ENCODE measurements around the gene NGFR.

The NGFR gene

DNA sequence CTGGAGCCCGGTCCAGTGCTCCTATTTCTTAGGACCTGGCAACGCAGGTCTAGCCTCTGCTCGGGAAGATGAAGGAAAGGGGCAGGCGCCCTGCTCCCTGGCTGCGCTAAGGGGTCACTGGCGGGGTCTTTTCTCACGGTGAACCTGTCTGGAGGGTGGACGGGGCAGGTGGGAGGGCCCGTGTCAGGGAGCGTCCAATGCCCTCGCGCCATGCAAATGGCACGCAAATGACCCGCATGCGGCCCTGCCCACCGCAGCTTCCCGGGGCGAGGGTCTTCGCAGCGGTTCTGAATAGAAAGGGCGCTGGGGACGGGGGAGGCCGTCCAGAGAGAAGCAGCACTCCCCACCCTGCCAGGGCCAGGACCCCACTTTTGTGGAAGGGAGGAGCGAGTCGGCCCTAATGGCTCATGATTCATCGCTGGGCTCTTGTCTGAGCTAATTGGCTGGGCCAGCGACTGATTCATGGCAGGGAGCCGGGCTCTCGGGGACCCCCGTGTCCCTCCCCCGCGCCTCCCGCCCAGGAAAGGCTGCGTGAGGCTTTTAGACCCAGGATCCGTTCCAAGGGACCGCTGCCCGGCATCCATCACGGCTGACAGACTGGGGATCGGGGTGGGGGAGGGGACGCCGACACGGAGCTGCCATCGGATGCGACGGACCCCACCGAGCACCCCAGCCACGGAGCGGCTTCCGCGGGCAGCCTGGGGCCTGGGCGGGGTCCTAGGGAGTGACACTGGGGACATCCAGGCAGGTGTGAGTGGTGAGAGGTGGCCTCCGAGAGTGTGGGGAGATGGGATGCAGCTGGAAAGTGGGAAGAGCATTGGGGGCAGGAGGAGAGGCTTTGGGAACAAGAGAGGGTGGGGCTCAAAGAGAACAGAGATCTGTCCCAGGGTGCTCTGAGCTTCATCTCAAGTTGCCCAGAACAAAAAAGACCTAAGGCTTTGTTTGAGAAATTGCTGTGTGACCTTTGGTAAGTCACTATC is 25.0 kb upstream of the NGFR start:
- no peak for DNase-seq (ENCODE audit: low read depth)

DNA sequence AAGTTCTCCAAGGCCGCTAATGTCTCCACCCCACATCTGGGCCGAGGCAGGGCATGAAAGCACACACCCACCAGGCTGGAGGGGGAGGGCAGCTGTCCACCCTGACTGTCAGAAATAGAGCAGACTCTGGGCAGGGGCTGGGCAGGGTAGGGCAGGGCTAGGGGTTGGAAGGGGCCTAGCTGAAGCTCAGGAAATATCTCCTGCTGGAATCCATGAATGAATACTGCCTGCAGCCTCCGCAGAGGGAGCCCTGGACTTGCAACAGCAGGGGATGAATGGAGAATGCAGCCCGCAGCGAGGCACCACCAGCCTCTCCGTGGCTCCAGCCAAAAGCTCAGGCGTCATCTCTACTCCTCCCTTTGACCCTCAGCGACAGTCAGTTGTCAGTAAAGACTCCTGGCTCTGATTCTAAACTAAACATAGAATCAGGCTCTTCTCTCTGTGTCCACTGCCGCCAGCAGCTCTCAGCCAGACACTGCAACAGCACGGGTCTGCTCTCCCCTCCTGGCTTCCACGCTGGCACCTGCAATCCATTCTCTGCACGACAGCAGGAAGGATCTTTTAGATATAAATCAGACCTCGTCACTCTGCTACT is 23.9 kb upstream of the NGFR start:
- no peak for DNase-seq (ENCODE audit: low read depth)

DNA sequence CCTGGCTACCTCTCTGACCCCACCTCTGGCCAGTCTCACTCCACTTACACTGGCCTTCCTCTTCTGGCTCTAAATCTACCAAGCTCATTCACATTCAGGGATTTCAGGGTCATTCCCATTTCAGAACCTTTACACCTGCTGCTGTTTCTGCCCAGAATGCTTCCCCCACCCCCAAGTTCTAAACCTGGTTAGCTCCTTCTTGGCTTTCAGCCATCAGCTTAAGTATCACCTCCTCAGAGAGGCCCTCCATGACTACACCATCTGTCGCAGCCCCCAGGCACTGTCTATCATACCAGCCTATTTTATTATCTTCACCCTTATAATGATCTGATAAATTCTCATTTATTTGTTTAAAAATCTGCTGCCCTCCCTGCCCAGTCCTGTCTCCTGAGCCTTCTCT is 23.3 kb upstream of the NGFR start:
- DNase-seq (ENCODE audit: low read depth) = no peak

DNA sequence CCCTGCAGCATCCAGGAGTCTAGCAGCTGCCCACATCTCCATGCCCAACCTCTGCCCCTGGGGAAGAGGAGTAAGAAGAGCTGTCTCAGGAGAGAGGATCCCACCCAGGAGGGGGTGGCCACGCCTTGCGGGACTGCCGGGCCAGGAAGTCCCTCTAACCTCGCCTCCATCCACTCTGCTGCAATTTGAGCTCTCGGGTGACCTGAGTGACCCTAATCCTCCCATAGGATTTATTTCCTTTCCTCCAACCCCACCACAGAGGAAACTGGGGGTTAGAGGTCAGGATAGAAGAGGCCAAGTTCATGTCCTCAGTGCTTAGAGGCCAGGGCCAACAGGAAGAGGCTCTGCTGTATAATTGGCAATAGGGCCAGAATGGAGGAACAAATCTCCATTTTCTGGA is 22.6 kb upstream of the NGFR start:
- no peak for DNase-seq (ENCODE audit: low read depth)

DNA sequence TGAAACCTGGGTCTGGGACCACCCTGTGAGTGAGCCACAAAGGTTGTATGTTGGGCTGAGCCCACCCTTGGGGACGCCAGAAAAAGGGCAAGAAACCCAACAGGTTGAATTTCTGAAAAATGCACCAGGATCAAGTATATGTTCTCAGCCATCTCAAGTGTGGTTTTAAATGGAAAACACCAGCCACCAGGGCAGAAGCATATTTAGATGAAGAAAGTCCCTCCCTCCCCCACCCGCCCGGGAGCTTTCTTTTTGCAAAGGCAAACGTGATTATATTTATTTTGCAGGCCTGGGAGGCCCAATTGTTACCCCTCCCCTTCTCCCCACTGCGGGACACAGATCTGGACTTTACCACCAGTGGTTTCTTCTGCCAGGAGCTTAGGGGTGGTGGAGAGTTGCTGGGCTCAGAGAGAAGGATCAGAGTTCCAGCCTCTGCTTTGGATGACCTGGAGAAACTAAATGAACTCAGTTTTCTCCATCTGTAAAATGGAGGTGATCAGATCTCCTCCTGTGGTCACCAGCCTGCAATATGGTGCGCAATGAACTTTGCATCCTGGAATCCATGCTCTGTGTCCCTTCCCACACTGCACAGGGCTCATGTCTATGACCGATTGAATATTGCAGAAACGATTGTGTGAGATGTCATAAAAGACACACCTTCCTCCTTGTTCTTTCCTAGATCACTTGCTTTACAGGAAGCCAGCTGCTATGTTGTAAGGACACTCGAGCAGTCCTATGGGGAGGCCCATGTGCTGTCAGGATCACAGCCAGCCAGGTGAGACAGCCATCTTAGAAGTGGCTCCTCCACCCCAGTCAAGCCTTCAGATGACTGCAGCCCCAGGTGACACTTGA is 21.0 kb upstream of the NGFR start:
- DNase-seq (ENCODE audit: low read depth) = no peak

DNA sequence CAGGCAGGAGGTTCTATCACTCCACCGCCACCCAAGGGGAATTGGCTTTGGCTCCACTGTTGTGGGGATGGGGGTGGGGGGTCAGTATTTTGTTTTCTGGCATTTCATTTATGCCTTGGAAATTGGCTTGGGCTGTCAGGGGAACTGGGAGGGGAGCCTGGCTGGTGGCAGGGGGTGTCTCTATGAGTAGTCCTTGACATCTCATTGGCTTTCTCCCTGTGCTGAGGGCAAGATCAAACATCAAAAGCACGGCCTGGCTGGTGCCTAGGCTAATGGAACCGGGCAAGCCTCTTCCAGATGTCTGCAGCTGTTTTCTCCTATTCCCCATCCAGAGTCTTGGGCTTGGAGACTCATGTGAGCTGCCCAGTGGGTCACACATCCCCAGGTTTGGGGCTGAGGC is 17.4 kb upstream of the NGFR start:
- no peak for DNase-seq (ENCODE audit: low read depth)

DNA sequence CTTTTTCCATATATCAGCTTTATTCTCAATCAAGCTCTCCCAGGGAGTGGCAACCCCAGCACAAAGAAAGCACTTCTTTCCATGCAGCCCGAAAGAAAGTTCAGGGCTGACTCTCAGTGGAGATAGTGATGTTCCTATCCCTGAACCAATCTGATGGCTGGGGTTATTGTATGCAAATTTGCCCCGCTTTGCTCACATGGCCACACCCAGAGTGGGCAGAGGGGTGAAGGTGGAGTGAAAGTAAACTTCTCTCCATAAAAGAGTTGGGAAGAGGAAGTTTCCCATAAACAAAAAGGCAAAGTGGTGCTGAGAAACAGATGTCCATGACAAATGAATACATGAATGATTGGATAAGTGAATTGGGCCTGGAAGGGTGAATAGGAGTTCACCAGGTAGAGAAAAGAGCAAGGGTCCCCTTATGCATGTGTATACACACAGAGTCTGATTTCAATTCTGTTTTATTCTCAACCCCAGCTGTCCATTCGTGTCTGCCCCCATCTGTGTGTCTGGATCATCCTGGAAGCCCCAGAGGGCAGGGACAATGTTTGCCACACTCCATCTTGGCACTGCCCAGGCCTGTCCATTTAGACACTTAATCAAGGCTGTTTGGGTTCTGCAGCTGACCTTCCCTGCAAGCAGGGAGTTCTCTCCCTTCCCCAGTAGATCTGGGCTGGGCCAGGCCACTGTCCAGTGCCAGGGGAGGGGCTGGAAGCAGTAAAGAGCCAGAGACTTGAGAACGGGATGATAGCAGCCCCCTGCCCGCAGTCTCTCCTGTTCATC is 14.1 kb upstream of the NGFR start:
- DNase-seq (ENCODE audit: low read depth) = no peak

DNA sequence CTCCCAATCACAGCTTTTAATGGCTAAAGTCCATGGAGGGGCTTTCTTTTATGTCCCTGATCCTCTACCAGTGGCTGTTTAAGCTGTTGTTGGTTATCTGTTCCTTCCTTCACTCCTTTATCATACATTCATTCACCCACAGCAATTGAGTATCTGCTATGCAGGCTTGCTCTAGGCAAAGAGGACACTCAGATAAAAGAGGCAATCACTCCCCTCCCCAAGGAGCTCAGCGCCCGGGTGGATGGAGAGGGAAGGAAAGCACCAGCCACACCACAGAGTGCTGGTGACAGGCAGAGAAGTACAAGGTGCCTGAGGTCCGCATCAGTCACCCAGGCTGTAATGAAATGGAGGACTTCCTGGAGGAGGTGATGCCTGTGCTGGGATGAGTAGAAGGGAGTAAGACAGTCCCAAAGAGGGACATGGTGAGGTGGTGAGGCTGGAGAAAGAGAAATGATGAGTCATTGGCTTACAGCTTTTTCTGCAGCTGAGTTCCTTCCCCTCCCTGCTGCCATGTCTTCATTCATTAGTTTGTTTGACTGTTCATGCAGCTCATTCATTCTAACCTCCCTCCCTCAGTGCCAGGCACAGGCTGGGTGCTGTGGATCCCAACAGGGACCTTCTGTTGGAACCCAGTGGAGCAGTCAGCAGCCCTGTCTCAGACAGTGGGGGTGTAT is 12.8 kb upstream of the NGFR start:
- DNase-seq (ENCODE audit: low read depth) = peak; percentile 35

DNA sequence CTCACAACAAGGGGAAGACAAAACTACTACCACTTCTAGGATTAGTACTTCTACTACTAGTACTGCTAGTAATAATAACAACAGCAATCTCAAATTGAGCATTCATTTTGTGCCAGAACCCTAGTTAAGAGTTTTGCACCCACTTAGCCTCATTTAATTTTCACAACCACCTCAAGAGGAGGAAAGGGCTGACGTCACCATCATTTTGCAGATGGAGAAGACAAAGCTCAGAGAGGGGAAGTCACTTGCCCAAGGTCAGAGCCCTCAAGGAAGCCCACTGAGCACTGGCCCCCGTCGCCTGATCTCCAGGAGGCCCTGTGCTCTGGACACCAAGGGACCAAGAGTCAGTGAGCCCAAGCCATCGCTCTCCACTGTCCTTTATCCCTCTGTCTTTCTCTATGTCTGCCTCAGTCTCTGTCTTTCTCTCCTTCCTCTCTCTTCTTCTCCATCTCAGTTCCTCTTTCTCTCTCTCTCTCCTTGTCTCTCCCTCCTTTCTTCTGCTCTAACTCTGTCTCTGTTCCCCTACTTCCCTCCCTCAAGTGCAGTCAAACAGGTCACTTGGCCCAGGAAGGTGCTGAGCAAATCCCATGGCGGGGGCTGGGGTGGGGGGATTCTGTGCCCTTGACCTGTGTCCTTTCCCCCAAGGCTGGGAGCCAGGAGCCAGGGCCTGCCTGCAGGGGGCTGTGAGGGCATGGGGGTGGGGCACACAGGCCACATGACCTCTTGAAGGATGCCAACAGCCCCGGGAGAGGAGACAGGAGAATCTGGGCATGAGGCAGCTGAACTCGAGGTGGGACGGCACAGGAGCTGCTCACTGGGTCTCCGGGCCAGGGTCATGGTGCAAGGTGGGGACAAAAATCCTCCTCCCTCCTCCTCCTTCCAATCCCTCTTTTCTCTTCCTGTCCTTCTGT is 11.2 kb upstream of the NGFR start:
- no peak for DNase-seq (ENCODE audit: low read depth)

DNA sequence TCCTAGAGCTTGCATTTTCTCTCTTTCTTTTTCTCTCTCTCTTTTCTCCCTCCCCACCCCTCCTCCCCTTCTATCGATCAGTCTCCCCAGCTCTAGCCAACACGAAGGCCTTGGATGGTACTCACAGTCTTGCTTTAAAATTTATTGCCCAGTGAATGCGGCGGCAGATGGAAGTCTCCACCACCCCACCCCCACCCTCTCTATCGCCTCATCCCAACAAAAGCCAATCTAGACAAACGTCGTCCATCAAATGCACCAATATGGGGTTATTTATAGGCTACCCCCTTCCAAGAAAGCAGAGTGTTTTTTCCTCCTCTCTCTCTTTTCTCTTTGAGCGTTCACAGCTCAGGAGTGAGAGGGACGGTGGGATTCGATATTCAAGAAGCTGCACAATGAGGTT is 10.5 kb upstream of the NGFR start:
- no peak for DNase-seq (ENCODE audit: low read depth)

DNA sequence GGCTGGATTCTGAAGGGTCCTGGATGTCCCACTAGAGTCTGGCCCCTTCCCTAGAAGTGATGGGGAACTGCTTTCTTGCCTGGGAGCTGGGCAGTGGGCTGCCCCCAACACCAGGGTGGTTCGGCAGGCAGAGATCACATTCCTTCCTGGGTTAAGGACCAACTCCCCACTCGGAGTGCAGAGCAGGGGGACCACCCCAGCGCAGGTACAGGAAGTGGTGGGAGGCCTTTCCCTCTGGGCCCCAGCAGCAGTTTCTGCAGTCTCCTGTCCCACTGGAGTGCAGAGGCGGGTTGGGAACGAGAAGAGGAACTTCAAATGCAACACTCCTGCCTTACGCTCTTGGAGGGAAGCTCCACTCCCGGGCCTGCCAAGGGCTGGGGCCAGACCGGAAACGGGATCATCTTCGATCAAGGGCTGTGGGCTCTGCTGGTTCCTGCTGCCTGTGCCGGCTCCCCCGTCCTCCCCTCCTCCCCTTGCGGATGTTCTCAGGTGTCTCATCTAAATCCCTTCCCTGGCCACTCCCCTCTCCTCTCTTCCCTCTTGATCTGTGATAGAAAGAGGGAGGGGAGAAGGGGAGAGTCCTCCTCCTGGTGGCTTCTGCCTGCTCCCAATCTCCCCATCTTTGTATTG is 9.0 kb upstream of the NGFR start:
- DNase-seq (ENCODE audit: low read depth) = no peak

DNA sequence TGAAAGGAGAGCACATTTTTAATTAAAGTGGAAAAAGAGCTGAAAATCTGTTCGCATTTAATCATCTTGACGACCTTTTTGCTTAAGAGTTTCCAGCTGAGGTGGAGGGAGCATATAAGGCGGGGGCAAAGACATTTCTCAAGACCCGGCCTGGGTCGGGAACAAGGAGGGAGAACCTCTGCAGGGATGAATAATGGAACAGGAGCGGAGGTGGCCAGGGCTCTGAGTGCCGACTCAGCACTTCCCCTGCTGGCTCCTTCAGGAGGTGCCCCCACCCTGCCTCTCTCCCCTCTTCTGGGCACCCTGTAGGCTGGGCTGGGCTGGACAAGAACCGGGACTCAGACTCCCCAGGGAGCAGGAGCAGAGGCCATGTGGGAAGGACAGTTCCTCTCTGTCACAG is 7.9 kb upstream of the NGFR start:
- DNase-seq (ENCODE audit: low read depth) = no peak

DNA sequence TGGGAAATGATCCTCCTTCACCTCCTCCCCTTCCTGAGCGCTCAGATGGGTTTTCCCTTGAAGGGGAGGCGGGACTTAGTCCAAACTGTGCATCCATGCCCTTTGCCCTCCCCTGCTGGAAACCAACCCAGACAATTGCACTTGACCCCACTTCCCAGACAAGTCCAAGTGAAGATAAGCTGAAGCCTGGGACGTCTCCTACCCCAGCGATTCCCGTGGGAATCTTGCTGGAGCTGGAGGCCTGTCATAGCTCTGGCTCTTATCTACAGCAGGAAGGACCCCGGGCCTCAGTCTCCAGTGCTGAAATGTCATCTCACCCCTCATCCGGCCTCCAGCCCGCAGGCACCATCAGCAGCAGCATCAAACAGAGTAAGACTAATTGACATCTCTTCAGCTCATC is 6.5 kb upstream of the NGFR start:
- no peak for DNase-seq (ENCODE audit: low read depth)

DNA sequence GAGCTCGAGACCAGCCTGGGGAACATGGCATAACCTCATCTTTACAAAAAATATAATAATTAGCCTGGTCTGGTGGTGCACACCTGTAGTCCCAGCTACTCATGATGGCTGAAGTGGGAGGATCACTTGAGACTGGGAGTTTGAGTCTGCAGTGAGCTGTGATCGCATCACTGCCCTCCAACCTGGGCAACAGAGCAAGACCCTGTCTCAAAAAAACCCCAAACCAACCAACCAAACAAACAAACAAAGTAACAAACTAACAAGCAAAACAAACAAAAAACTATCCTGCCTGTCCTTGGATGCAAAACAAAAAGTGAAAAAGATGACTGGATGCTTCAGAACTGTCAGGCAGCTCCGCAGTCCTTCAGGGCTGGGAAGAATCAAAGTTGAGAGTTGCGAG is 5.7 kb upstream of the NGFR start:
- no peak for DNase-seq (ENCODE audit: low read depth)

DNA sequence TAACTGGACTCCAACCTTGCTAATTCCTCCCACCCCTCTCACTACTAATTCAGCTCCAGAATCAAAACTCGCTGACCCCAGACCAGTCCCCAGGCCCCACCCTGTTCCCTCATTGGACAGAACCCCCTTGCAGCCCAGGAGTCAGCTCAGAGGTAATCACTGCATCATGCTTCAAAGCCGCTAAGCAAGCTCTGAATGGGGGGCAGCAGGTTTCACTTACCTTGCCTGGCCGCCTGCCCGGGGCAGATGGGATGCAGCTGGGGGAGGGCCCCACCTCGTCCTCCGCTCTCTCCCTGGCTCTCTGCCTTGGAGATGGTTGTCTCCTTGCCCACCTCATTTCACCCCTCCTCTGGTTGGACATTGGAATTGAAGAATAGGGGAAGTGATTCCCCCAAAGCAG is 4.8 kb upstream of the NGFR start:
- no peak for DNase-seq (ENCODE audit: low read depth)

DNA sequence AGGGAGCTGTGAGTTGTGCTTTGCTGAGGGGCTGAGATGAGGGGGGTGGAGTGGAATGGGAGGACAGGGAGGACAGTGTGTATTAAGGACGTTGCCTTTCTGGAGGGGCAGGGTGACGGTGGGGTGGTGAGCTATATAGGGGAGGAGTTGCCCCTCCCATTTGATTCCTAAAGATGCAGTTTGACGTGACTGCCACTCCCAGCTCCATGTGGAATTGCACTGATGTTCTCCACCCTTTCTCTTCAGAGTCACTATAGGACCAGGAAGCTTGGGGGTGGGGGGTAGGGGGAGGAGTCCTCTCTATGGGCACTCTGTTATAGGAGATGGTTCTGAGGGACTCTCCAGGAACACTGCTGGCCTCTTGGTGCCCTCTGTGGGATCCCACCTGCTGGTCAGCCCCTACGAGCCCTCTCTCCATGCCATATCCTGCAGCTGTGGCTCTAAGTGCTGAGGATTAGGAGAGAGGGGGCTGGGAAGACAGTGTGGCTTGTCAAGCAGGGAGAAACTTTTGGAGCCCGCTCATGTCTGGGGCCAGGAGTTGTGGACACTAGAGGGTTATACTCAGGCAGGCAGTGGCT is 3.8 kb upstream of the NGFR start:
- no peak for DNase-seq (ENCODE audit: low read depth)

DNA sequence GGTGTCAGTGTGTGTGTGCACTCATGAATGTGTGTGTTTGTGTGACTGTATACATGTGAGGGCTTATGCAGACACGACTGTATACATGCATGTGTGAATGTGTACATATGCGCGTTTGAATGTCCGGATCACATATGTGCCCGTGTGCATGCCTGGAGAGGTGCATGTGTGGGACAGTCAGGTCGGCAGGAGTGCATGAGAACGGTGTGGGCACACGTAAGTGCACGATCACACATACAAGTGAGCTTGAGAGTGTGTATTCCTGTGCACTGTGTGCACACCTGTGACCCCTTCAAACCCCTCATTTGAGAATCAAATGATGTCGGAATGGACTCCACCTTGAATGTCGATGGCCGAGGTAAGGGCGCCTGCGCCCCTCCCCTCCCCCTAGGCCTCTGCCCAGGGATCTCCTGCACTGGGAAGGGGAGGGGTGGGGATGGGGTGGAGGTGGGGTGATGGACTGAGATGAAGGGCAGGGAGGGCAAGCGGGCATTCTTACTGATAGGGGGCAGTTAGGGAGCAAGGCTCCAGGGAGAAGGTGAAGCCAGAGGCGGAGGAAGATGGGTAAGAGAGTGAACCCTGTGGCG is 601 bp upstream of the NGFR start:
- no peak for DNase-seq (ENCODE audit: low read depth)

DNA sequence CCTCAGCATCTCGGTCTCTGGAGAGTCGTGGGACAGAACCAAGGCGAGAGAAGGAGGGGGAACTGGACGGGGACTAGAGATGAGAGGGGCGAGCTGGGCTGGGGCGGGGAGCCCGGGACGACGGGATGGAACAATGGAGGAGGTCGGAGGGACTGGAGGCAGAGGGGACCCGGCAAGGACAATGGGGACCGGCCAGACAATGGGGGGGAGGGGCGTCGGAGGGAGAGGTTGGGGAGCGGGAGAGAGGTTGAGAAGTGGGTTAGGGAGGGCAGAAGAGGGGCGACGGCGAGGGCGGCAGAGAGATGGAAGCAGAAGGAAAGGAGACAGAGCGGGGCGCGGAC is 719 bp downstream of the NGFR start:
- no peak for DNase-seq (ENCODE audit: low read depth)

DNA sequence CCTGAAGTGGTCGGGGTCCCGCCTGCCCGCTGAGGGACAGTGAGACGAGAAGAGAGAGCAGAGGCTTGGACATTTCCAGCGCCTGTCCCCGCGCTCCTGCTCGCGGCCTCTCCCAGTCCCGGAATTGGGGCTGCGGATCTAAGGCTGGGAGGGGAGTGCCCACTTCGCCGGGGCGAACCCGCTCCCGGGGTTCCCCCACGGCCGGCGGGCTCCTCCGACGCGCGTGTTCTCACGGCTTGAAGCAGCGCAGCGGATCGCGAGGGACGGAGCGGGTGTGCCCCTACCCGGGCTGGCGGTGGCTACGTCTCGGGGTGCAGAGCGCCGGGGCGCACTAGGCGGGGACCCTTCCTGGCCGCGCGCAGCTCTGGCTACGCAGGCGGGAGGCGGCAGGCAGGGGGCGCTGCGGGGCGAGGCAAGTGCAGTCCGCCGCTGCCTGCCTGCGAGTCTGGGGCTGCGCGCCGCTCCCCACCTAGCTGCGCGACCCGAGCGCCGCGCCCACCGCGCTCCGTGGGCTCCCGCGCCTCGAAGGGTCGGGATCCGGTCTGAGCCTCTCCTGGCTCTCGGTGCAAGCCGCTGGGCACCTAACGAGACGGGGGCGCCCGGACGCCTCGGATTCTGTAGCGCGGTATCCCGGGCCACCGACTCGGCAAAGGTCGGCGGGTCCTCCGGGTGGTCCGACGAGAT is 1.2 kb downstream of the NGFR start:
- DNase-seq (ENCODE audit: low read depth) = peak; percentile 57

Data from iris pigment epithelial cell (primary cell).